NT2/D1 (cell line): Measurements from ENCODE around the gene ANGPT4.
"Not testable (repeated sequence)": the region's sequence is repeated elsewhere in the genome, so short reads cannot be mapped to it uniquely, and the experiment has no call there.

Experiments
- DNase-seq: peaks from one replicate; pipeline ENCODE4 v3.0.0-alpha.2; 2011; ENCODE audit warnings: low read depth, low spot score
- H3K27me3 ChIP-seq: 2 replicates; pipeline ENCODE4 v1.6.0; 2011; ENCODE audit warnings: mild to moderate bottlenecking; ENCODE audit not compliant: insufficient read length, insufficient read depth
- H3K36me3 ChIP-seq: 2 replicates; pipeline ENCODE4 v1.6.1; 2011; ENCODE audit warnings: mild to moderate bottlenecking, low read length, mixed read lengths; ENCODE audit not compliant: insufficient read depth, insufficient read length
- H3K4me1 ChIP-seq: 2 replicates; pipeline ENCODE4 v1.5.1; 2011; ENCODE audit not compliant: insufficient read depth, insufficient read length
- H3K4me3 ChIP-seq: 2 replicates; pipeline ENCODE4 v1.5.1; 2011; ENCODE audit warnings: low read depth; ENCODE audit not compliant: insufficient read length
- H3K9ac ChIP-seq: 2 replicates; pipeline ENCODE4 v1.6.0; 2011; ENCODE audit warnings: low read depth; ENCODE audit not compliant: insufficient read length
- H3K9me3 ChIP-seq: 2 replicates; pipeline ENCODE4 v1.5.1; 2011; ENCODE audit warnings: mild to moderate bottlenecking, low read length; ENCODE audit not compliant: insufficient read depth
- SUZ12 ChIP-seq: IDR thresholded peaks from 2 replicates; pipeline ENCODE4 v1.6.1; 2011; ENCODE audit not compliant: insufficient read length, insufficient read depth; ENCODE audit errors: extremely low read depth
- YY1 ChIP-seq: IDR thresholded peaks from 2 replicates; pipeline ENCODE4 v1.6.1; 2011; ENCODE audit not compliant: insufficient read length, insufficient read depth
- ZNF274 ChIP-seq: IDR thresholded peaks from 2 replicates; pipeline ENCODE4 v1.6.1; 2011; ENCODE audit warnings: mild to moderate bottlenecking, low read depth, low read length

The ANGPT4 gene

GRCh38 chr20:858011-858410 is 58.1 kb downstream of the ANGPT4 start:
- Histone ChIP-seq H3K9ac (no peak overlapping the region), H3K27me3 (no peaks in the 10 kb centered on the region), H3K4me3 (no peak overlapping the region), H3K9me3 (no peaks in the 10 kb centered on the region), H3K4me1 (peaks cover 9% of the 10 kb centered on the region), H3K36me3 (no peaks in the 10 kb centered on the region)
- TF ChIP-seq ZNF274 (no peak), SUZ12 (no peak), YY1 (no peak)
- DNase-seq: no peak

GRCh38 chr20:856361-856775 is 59.8 kb downstream of the ANGPT4 start:
- no peaks in the 10 kb centered on the region for H3K27me3 ChIP-seq
- no peak for DNase-seq
- H3K9me3 ChIP-seq: no peaks in the 10 kb centered on the region
- H3K36me3 ChIP-seq: no peaks in the 10 kb centered on the region
- peaks cover 9% of the 10 kb centered on the region for H3K4me1 ChIP-seq
- no peak overlapping the region for H3K4me3 ChIP-seq
- no peak overlapping the region for H3K9ac ChIP-seq
- TF ChIP-seq SUZ12 (no peak), ZNF274 (no peak), YY1 (no peak)

- DNase-seq: no peak
- TF ChIP-seq ZNF274 (no peak), SUZ12 (no peak), YY1 (no peak)
- no peaks in the 10 kb centered on the region for H3K36me3 ChIP-seq
- H3K27me3 ChIP-seq: no peaks in the 10 kb centered on the region
- H3K9ac ChIP-seq: no peak overlapping the region
- no peaks in the 10 kb centered on the region for H3K9me3 ChIP-seq
- peaks cover 9% of the 10 kb centered on the region for H3K4me1 ChIP-seq
- no peak overlapping the region for H3K4me3 ChIP-seq
These were observed 60.4 kb downstream of the ANGPT4 start for GRCh38 chr20:855466-856360.

GRCh38 chr20:854601-855000 is 61.5 kb downstream of the ANGPT4 start:
- TF ChIP-seq ZNF274: no peak
- no peak for TF ChIP-seq SUZ12
- TF ChIP-seq YY1: no peak
- Histone ChIP-seq H3K36me3 (no peaks in the 10 kb centered on the region), H3K4me1 (peaks cover 2% of the 10 kb centered on the region), H3K4me3 (no peak overlapping the region), H3K9me3 (no peaks in the 10 kb centered on the region), H3K9ac (no peak overlapping the region), H3K27me3 (no peaks in the 10 kb centered on the region)
- no peak for DNase-seq

GRCh38 chr20:853406-853996 is 62.6 kb downstream of the ANGPT4 start:
- TF ChIP-seq SUZ12: no peak
- TF ChIP-seq ZNF274: no peak
- TF ChIP-seq YY1: no peak

GRCh38 chr20:848731-849130 is 67.4 kb downstream of the ANGPT4 start:
- not testable (repeated sequence) for H3K9me3 ChIP-seq, DNase-seq, H3K4me3 ChIP-seq, H3K9ac ChIP-seq, H3K4me1 ChIP-seq, H3K27me3 ChIP-seq, H3K36me3 ChIP-seq

More at GRCh38 chr20:853406-853996, 62.6 kb downstream of the ANGPT4 start:
- Histone ChIP-seq H3K9ac (no peak overlapping the region), H3K9me3 (no peaks in the 10 kb centered on the region), H3K4me1 (peaks cover 2% of the 10 kb centered on the region), H3K27me3 (no peaks in the 10 kb centered on the region), H3K4me3 (no peak overlapping the region), H3K36me3 (no peaks in the 10 kb centered on the region)
- DNase-seq: no peak

- Histone ChIP-seq H3K4me3 (no peak overlapping the region), H3K27me3 (peaks cover 4% of the 10 kb centered on the region), H3K9me3 (no peaks in the 10 kb centered on the region), H3K4me1 (peaks cover 9% of the 10 kb centered on the region), H3K36me3 (peaks cover 8% of the 10 kb centered on the region), H3K9ac (no peak overlapping the region)
- DNase-seq: no peak
- TF ChIP-seq ZNF274: no peak
- no peak for TF ChIP-seq SUZ12
- TF ChIP-seq YY1: no peak
These were observed 67.9 kb downstream of the ANGPT4 start for GRCh38 chr20:848193-848592.
